ENCODE results near the gene MTCL1.

The MTCL1 gene

DNA sequence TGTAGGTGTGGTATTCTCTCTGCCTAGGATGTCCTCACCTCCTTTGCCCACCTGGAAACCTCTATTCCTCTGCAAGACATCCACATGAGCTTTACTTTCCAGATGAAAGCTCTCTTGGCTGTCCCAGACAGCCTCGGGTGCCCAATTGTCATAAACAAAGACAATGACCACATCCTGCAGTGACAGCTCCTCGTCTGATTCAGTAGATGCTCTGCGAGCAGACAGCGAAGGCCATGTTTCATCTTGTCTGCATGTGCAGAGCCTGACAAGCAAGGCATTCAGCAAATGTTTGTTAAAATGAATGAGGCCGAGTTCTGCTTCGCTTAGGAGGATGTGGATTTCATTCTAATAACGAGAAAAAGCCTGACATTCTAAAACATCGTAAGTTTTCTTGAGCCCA, 150.9 kb downstream of the MTCL1 start:
- no peak for DNase-seq
- in situ Hi-C loops (cut with HindIII; ENCODE audit: low pct_ligation_motif_present, low pct_unique_long_range_greater_than_20kb, low sequenced_read_pairs): no loop called here

DNA sequence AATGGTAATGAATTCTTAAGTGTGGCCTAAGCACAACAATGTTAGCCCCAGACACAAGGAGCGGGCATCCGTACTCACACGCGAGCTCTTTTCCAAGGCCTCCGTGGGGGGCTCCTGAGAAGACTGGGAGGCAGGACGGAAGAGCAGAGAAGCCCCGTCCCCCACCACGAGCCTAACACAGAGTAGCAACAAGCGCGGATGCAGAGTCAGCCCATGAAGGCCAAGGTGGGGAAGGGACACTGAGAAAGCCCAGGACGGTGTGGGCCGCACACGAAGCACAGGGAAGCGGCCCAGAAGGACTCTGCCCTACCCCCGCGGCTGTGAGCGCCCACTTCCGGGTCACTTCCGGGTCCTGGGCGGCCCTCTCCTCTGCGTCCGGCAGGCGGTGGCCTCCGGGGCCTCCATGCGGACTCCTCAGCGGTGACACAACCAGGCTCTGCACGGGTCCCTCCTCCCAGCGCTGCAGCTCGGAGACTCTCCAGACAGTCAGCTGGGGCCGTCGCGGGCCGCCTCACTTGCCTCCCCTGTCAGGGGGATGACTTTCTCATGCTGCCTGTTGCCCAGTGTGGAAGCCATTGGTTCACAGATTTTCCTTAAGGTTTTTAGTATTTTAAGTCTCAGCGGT, 151.5 kb downstream of the MTCL1 start:
- in situ Hi-C loops (cut with HindIII; ENCODE audit: low pct_ligation_motif_present, low pct_unique_long_range_greater_than_20kb, low sequenced_read_pairs): no loop called here
- DNase-seq: no peak

DNA sequence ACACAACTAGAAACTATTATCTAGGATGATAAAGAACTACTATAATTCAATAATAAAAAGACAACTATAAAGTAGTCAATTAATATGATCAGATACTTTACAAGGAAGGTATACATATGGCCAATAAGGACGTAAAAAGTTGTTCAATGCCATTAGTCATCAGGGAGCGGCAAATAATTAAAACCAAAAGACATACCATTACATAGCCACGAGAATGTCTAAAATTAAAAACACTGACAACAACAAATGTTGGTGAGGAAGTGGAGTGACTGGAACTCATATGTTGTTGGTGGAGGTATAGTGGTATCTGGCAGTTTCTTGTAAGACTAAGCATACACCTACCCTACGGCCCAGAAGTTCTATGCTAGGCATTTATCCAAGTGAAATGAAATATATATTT, 152.4 kb downstream of the MTCL1 start:
- DNase-seq: no peak
- in situ Hi-C loops (cut with HindIII; ENCODE audit: low pct_ligation_motif_present, low pct_unique_long_range_greater_than_20kb, low sequenced_read_pairs): no loop called here

DNA sequence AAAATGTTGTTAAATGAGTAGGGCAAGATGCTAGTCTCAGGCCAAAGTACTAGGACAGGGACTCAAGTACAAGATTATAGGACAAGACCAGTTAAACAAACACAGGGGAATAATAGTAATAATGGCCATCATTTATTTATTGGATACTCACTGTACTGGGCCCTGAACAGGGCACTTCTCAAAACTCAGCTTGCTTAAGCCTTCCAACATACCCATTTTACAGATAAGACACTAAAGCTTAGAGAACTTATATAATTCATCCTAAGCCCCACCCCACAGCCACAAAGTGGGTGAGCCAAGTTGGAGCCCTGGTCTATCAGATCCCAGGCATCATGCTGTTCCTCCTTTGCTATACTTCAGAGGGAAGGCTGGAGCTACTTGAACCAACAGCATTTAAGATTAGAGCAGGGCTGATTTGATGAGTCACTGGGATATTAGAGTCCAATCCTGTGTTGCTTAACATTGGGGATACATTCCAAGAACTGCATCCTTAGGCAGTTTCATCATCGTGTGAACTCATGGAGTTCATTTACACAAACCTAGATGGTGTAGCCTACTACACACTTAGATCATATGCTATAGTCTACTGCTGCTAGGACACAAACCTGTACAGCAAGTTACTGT, 153.6 kb downstream of the MTCL1 start:
- in situ Hi-C loops (cut with HindIII; ENCODE audit: low pct_ligation_motif_present, low pct_unique_long_range_greater_than_20kb, low sequenced_read_pairs): no loop called here
- DNase-seq: peak; percentile 71

- no peak for DNase-seq
Observed at GRCh38 chr18:8860845-8861642, 155.7 kb downstream of the MTCL1 start.

DNA sequence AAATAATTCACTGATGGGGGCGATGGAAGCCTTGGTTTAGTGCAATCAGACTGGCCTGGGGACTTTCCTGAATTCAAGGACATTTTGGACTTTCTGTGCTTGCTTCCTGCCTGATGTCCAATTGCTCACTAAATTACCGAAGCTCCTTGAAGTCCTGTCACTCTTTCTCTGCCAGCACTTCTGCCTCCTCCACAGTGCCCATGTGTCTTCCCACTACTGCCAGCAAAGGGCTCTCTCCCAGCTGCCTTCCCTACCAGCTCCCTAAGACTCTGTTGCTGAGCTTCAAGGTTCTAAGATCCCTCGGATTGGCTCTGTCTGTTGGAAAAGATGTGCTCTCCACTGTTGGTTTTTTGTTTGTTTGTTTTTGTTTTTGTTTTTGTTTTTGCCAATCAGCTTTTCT, 158.1 kb downstream of the MTCL1 start:
- in situ Hi-C loops (cut with HindIII; ENCODE audit: low pct_ligation_motif_present, low pct_unique_long_range_greater_than_20kb, low sequenced_read_pairs): no loop called here
- DNase-seq: no peak

More at GRCh38 chr18:8860845-8861642, 155.7 kb downstream of the MTCL1 start:
- in situ Hi-C loops (cut with HindIII; ENCODE audit: low pct_ligation_motif_present, low pct_unique_long_range_greater_than_20kb, low sequenced_read_pairs): no loop called here

DNA sequence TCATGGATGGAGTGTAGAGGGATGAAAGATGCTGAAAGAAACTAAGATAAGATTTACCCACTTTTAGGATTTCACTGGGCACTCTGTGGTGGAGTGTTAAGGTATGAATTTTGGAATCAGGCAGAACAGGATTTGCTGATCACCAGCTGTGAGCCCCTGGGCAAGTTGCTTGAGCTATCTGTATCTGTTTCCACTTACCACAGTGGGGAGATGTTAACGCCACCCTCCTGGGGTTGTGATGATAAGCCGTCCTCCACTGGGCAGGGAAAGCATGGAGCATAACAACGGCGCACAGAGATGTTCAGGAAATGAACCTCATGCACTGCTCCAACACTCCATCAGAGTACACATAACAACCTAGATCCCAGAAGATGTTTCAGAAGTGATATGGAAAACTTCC, 160.6 kb downstream of the MTCL1 start:
- no peak for DNase-seq
- in situ Hi-C loops (cut with HindIII; ENCODE audit: low pct_ligation_motif_present, low pct_unique_long_range_greater_than_20kb, low sequenced_read_pairs): no loop called here

DNA sequence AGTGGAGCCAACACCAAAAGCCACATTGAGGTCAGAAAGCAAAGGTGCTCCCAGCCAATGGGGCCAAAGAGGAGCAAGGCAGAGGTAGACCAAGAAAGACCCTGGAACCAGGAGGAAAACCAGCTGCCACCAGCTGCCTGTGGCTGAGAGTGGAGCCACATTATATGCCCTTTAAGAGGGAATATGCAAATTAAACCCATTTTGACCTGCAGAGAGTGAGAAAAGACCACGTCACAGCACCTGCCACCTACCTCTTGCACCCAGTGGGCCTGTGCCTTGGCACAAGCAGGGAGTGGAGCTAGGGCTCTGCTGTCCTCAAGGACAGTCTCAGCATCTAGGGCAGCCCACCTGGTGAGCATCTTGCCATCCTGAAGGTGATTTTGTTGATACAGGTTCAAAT, 161.3 kb downstream of the MTCL1 start:
- in situ Hi-C loops (cut with HindIII; ENCODE audit: low pct_ligation_motif_present, low pct_unique_long_range_greater_than_20kb, low sequenced_read_pairs): no loop called here
- DNase-seq: no peak

GRCh38 chr18:8868276-8868675, 162.9 kb downstream of the MTCL1 start:
- no peak for DNase-seq
- in situ Hi-C loops (cut with HindIII; ENCODE audit: low pct_ligation_motif_present, low pct_unique_long_range_greater_than_20kb, low sequenced_read_pairs): no loop called here

DNA sequence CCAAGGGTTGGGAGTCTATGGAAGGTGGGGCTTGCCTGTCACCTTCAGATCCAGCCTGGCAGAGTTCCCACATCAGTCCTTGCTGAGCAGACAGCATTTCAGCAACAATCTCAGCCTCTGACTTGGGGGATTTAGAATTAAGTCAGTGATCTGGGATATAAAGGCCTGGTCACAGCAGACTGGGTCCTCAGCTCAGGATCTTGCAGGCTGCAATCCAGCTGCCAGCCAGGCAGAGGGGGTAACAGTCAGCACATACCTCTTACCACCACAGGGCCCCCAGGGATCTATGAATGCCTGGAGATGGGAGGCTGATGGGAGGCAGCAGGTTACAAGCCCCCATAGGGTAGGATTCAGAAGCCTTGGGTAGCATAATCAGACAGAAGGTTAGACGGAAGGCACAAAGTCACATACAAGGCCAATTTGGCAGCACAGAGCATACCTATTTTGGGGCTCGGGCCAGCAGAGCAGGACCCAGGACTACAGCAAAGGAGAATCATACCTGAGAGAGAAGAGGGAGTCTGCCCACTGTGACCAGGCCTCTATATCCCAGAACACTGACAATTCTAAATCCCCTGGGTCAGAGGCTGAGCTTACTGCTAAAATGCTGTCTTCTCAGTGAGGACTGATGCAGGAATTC, 163.5 kb downstream of the MTCL1 start:
- DNase-seq: no peak
- in situ Hi-C loops (cut with HindIII; ENCODE audit: low pct_ligation_motif_present, low pct_unique_long_range_greater_than_20kb, low sequenced_read_pairs): no loop called here

DNA sequence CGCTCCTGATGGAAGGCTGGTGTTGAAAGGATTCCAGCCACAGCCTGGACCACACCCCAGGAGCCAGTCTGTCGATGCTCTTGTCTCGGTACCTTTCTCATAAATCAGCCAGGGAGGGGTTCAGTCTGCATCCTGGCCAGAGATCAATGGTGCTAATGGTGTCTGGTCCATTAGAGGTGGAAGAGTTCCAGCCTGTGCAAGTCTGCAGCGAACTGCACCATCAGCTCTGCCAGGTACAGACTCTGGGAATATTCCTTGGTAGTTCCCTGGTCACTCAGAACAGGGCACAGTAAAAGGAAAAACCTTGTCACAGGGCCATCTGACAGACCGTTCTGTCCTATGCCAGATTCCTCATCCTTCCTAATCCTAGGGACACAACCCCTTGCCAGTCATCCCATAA, 164.3 kb downstream of the MTCL1 start:
- in situ Hi-C loops (cut with HindIII; ENCODE audit: low pct_ligation_motif_present, low pct_unique_long_range_greater_than_20kb, low sequenced_read_pairs): no loop called here

GRCh38 chr18:8870528-8870927, 165.2 kb downstream of the MTCL1 start:
- no peak for DNase-seq
- in situ Hi-C loops (cut with HindIII; ENCODE audit: low pct_ligation_motif_present, low pct_unique_long_range_greater_than_20kb, low sequenced_read_pairs): no loop called here

More for the DNA sequence above, 164.3 kb downstream of the MTCL1 start:
- DNase-seq: no peak

- in situ Hi-C loops (cut with HindIII; ENCODE audit: low pct_ligation_motif_present, low pct_unique_long_range_greater_than_20kb, low sequenced_read_pairs): no loop called here
- DNase-seq: no peak
Observed at GRCh38 chr18:8871489-8871888, 166.1 kb downstream of the MTCL1 start.

DNA sequence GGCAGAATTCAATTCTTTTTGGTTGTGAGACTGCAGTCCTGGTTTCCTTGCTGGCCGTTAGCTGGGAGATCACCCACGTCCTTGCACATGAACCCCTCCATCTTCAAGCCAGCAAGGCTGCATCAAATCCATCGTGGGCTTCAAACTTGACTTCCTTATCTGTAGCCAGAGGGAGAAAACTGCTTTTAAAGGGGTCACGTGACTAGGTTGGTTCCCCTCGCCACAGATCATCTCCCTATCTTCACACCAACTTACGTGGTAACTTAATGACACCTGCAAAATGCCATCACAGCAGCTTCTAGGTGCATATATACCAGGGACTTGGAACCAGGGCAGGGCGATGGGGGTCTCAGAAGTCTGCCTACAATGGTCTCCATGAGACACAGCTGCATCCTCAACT, 169.5 kb downstream of the MTCL1 start:
- no peak for DNase-seq
- in situ Hi-C loops (cut with HindIII; ENCODE audit: low pct_ligation_motif_present, low pct_unique_long_range_greater_than_20kb, low sequenced_read_pairs): no loop called here

- DNase-seq: no peak
- in situ Hi-C loops (cut with HindIII; ENCODE audit: low pct_ligation_motif_present, low pct_unique_long_range_greater_than_20kb, low sequenced_read_pairs): no loop called here
Observed at GRCh38 chr18:8876887-8877286, 171.5 kb downstream of the MTCL1 start.

DNA sequence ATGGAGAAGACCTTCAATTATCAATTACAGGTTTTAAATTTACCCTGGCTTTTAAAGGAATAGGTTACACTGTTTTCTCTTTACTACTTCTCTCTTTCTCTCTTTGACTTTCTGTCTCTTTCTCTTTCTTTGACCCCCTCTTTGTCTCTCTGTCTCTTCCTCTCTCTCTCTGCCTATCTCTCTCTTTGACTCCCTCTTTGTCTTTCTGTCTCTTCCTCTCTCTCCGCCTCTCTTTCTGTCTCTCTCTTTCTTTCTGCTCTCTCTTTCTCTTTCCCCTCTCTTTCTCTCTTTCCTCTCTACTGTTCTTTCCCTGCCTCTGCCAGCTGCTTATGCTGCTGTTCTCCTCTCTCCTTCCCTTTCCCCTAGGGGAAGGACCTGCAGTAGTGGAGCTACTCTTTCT, 175.7 kb downstream of the MTCL1 start:
- DNase-seq: no peak
- in situ Hi-C loops (cut with HindIII; ENCODE audit: low pct_ligation_motif_present, low pct_unique_long_range_greater_than_20kb, low sequenced_read_pairs): no loop called here

Data from ACHN (cell line).